Metanephros (tissue), 1 donor: Measurements from ENCODE around the gene PTPN12. TPM values are rescaled to one million over a fixed set of nuclear protein-coding genes. Genes with fewer than 3 reads are reported as not detected.

Experiments
- total RNA-seq: library from RNA; depleted of rRNA; stranded (reverse); fragments of >200 nt; gene quantifications from one replicate; pipeline ENCODE4 v1.2.3, GENCODE V29; 2014

PTPN12 gene
- total RNA-seq = 74.0 TPM

GRCh38 chr7:77537136-77537777 is at the start of gene PTPN12:
Gene PTPN12, plus strand, starts transcription at chr7:77537295. Its CDS starts 252 bp downstream, at chr7:77537547.

Other genes with a start within 250 kb of the PTPN12 start
- gene GSAP, start 120.9 kb upstream of the PTPN12 start, total RNA-seq = 13.8 TPM
- gene RSBN1L, start 159.2 kb downstream of the PTPN12 start, total RNA-seq = 31.0 TPM